Nephron progenitor cell (in vitro differentiated cells): Measurements from ENCODE around the gene FNBP1.

ENCODE experiments used
- DNase-seq: peaks from one replicate; pipeline ENCODE4 v3.0.0; 2021
- H3K27ac Mint-ChIP-seq: 2 replicates; pipeline ENCODE4 v1.8.0; 2021; ENCODE audit warnings: mild to moderate bottlenecking, moderate library complexity, mixed read lengths
- H3K27me3 Mint-ChIP-seq: 2 replicates; pipeline ENCODE4 v1.8.0; 2021; ENCODE audit warnings: mild to moderate bottlenecking, low read depth, mixed read lengths; ENCODE audit not compliant: poor library complexity
- H3K36me3 Mint-ChIP-seq: 2 replicates; pipeline ENCODE4 v1.8.0; 2021; ENCODE audit warnings: low read depth, mixed read lengths
- H3K4me1 Mint-ChIP-seq: 2 replicates; pipeline ENCODE4 v1.8.0; 2021; ENCODE audit warnings: mixed read lengths
- H3K4me3 Mint-ChIP-seq: 2 replicates; pipeline ENCODE4 v1.8.0; 2021; ENCODE audit warnings: mild to moderate bottlenecking, moderate library complexity, mixed read lengths
- H3K9me3 Mint-ChIP-seq: 2 replicates; pipeline ENCODE4 v1.8.0; 2021; ENCODE audit warnings: mild to moderate bottlenecking, moderate library complexity, mixed read lengths
- CTCF ChIP-seq: fragments of 200-600 bp; sonication (generic); IDR thresholded peaks from 2 replicates; pipeline ENCODE4 v1.5.0; 2021; ENCODE audit warnings: antibody characterized with exemption

Gene FNBP1

GRCh38 chr9:130053109-130053503 lies 10.1 kb upstream of the FNBP1 start:
- no peaks in the 10 kb centered on the region for H3K27me3 Mint-ChIP-seq
- DNase-seq = no peak
- H3K9me3 Mint-ChIP-seq = no peaks in the 10 kb centered on the region
- H3K36me3 Mint-ChIP-seq = peaks cover 3% of the 10 kb centered on the region
- peak overlapping the region; percentile 95 for H3K4me3 Mint-ChIP-seq
- TF ChIP-seq CTCF = no peak
- peaks cover 29% of the 10 kb centered on the region for H3K4me1 Mint-ChIP-seq
- peak overlapping the region; percentile 39 for H3K27ac Mint-ChIP-seq

- no peaks in the 10 kb centered on the region for H3K27me3 Mint-ChIP-seq
- no peak overlapping the region for H3K27ac Mint-ChIP-seq
- peaks cover 31% of the 10 kb centered on the region for H3K4me1 Mint-ChIP-seq
- no peaks in the 10 kb centered on the region for H3K9me3 Mint-ChIP-seq
- peak overlapping the region; percentile 95 for H3K4me3 Mint-ChIP-seq
- no peaks in the 10 kb centered on the region for H3K36me3 Mint-ChIP-seq
- TF ChIP-seq CTCF = no peak
- DNase-seq = no peak
These were observed 8.9 kb upstream of the FNBP1 start for GRCh38 chr9:130051855-130052254.

- no peak overlapping the region for H3K4me3 Mint-ChIP-seq
- DNase-seq = no peak
- no peak for TF ChIP-seq CTCF
- peaks cover 4% of the 10 kb centered on the region for H3K27me3 Mint-ChIP-seq
- H3K27ac Mint-ChIP-seq = no peak overlapping the region
- no peaks in the 10 kb centered on the region for H3K9me3 Mint-ChIP-seq
- peaks cover 41% of the 10 kb centered on the region for H3K4me1 Mint-ChIP-seq
- H3K36me3 Mint-ChIP-seq = no peaks in the 10 kb centered on the region
These were observed 7.5 kb upstream of the FNBP1 start for GRCh38 chr9:130050462-130050861.

GRCh38 chr9:130049431-130050210 lies 6.6 kb upstream of the FNBP1 start:
- no peaks in the 10 kb centered on the region for H3K36me3 Mint-ChIP-seq
- H3K27me3 Mint-ChIP-seq = peaks cover 4% of the 10 kb centered on the region
- DNase-seq = no peak
- H3K9me3 Mint-ChIP-seq = no peaks in the 10 kb centered on the region
- no peak overlapping the region for H3K4me3 Mint-ChIP-seq
- no peak for TF ChIP-seq CTCF
- peaks cover 43% of the 10 kb centered on the region for H3K4me1 Mint-ChIP-seq
- H3K27ac Mint-ChIP-seq = no peak overlapping the region

- Mint-ChIP-seq H3K4me1 (peaks cover 55% of the 10 kb centered on the region), H3K27ac (no peak overlapping the region), H3K9me3 (no peaks in the 10 kb centered on the region), H3K36me3 (no peaks in the 10 kb centered on the region), H3K4me3 (no peak overlapping the region), H3K27me3 (peaks cover 15% of the 10 kb centered on the region)
- TF ChIP-seq CTCF = no peak
- DNase-seq = no peak
These were observed 2.9 kb upstream of the FNBP1 start for GRCh38 chr9:130045725-130046450.
